ENCODE data around the gene NDUFS3. TPM values are rescaled to one million over a fixed set of nuclear protein-coding genes. Genes with fewer than 3 reads are reported as not detected.

The NDUFS3 gene
- total and polyA plus RNA-seq, 2 of the 13 experiments (the other 11 are each of a cell fraction or from before 2014, with no cell fraction given) = 151 to 184 TPM

GRCh38 chr11:47552566-47553405 lies 26.1 kb upstream of the NDUFS3 start, which contains the start of gene CELF1 (continued):
- peak; percentile 61; the same call in 1 of the 2 replicates for TF ChIP-seq ZSCAN29 (CRISPR knock-in tag; conservative IDR thresholded peaks at IDR 0.05)
- peak; percentile 86 for TF ChIP-seq PTBP1 (IDR thresholded peaks at IDR 0.05; ENCODE audit: low read depth, low read length, poor library complexity, severe bottlenecking)
- 0 out of 2 replicates have a peak, but pooled peaks have one; percentile 60 for TF ChIP-seq ZNF678 (CRISPR knock-in tag; IDR thresholded peaks at IDR 0.05)
- TF ChIP-seq ZSCAN20 (CRISPR knock-in tag; IDR thresholded peaks at IDR 0.05; ENCODE audit: borderline replicate concordance) = peak; percentile 57; the same call in 1 of the 2 replicates
- TF ChIP-seq ZKSCAN5 (CRISPR knock-in tag; IDR thresholded peaks at IDR 0.05) = no peak
- peak; percentile 18; the same call in 1 of the 2 replicates for TF ChIP-seq ZNF143 (CRISPR knock-in tag; IDR thresholded peaks at IDR 0.05)
- TF ChIP-seq ZNF569 (CRISPR knock-in tag; IDR thresholded peaks at IDR 0.05; ENCODE audit: borderline replicate concordance) = no peak
- TF ChIP-seq FLYWCH1 (CRISPR knock-in tag; IDR thresholded peaks at IDR 0.05) = 0 out of 2 replicates have a peak, but pooled peaks have one; percentile 28
- TF ChIP-seq HINFP (CRISPR knock-in tag; IDR thresholded peaks at IDR 0.05; ENCODE audit: low read depth) = no peak
- TF ChIP-seq NFIB (CRISPR knock-in tag; IDR thresholded peaks at IDR 0.05; ENCODE audit: borderline replicate concordance) = no peak
- TF ChIP-seq ZNF414 (CRISPR knock-in tag; IDR thresholded peaks at IDR 0.05) = no peak
- TF ChIP-seq NR0B2 (CRISPR knock-in tag; IDR thresholded peaks at IDR 0.05) = 0 out of 2 replicates have a peak, but pooled peaks have one; percentile 19
- no peak for TF ChIP-seq ZNF576 (CRISPR knock-in tag; IDR thresholded peaks at IDR 0.05)
- TF ChIP-seq ZFP90 (CRISPR knock-in tag; IDR thresholded peaks at IDR 0.05; ENCODE audit: borderline replicate concordance) = no peak
- no peak for TF ChIP-seq ZNF775 (CRISPR knock-in tag; IDR thresholded peaks at IDR 0.05; ENCODE audit: borderline replicate concordance)
- 0 out of 2 replicates have a peak, but pooled peaks have one; percentile 73 for TF ChIP-seq ZNF589 (CRISPR knock-in tag; conservative IDR thresholded peaks at IDR 0.05)
- TF ChIP-seq ZNF441 (CRISPR knock-in tag; IDR thresholded peaks at IDR 0.05; ENCODE audit: borderline replicate concordance) = no peak
- no peak for TF ChIP-seq ZNF296 (CRISPR knock-in tag; conservative IDR thresholded peaks at IDR 0.05)
- TF ChIP-seq AKAP8 (CRISPR knock-in tag; IDR thresholded peaks at IDR 0.05) = peak; percentile 67; the same call in 1 of the 2 replicates
- 0 out of 2 replicates have a peak, but pooled peaks have one; percentile 10 for TF ChIP-seq ZNF740 (CRISPR knock-in tag; IDR thresholded peaks at IDR 0.05)
- no peak for TF ChIP-seq ZFP41 (CRISPR knock-in tag; IDR thresholded peaks at IDR 0.05; ENCODE audit: borderline replicate concordance)
- TF ChIP-seq ZBTB26 (CRISPR knock-in tag; IDR thresholded peaks at IDR 0.05; ENCODE audit: borderline replicate concordance) = no peak
- TF ChIP-seq BATF2 (CRISPR knock-in tag; IDR thresholded peaks at IDR 0.05) = peak; percentile 38; the same call in 1 of the 2 replicates

Measured in HepG2 (cell line).